Measurements from ENCODE around the gene VTI1A. TPM values are rescaled to one million over a fixed set of nuclear protein-coding genes. Genes with fewer than 3 reads are reported as not detected.

Gene VTI1A
- total and polyA plus RNA-seq, 2 of the 13 experiments (the other 11 are each of a cell fraction or from before 2014, with no cell fraction given) = 11.7 to 32.7 TPM

- TF ChIP-seq ZNF18 (CRISPR knock-in tag; IDR thresholded peaks at IDR 0.05; ENCODE audit: insufficient replicate concordance) = no peak
- TF ChIP-seq TEAD3 (CRISPR knock-in tag; optimal IDR thresholded peaks at IDR 0.05; ENCODE audit: borderline replicate concordance) = peak; percentile 22
- TF ChIP-seq ZBTB7B (CRISPR knock-in tag; IDR thresholded peaks at IDR 0.05) = 0 out of 2 replicates have a peak, but pooled peaks have one; percentile 35
- no peak for TF ChIP-seq GABPA (IDR thresholded peaks at IDR 0.05; ENCODE audit: low read depth, low read length)
- TF ChIP-seq GABPA (CRISPR knock-in tag; IDR thresholded peaks at IDR 0.05; ENCODE audit: low read depth) = peak; percentile 50; the same call in 1 of the 2 replicates
- no peak for TF ChIP-seq ZNF143 (CRISPR knock-in tag; IDR thresholded peaks at IDR 0.05)
- no peak for TF ChIP-seq ZNF235 (CRISPR knock-in tag; IDR thresholded peaks at IDR 0.05; ENCODE audit: borderline replicate concordance)
- 0 out of 2 replicates have a peak, but pooled peaks have one; percentile 19 for TF ChIP-seq KDM1A (CRISPR knock-in tag; IDR thresholded peaks at IDR 0.05)
- TF ChIP-seq THRA (CRISPR knock-in tag; IDR thresholded peaks at IDR 0.05; ENCODE audit: borderline replicate concordance) = peak; percentile 25; the same call in 1 of the 2 replicates
- TF ChIP-seq NFE2 (CRISPR knock-in tag; IDR thresholded peaks at IDR 0.05) = no peak
- TF ChIP-seq ZNF768 (CRISPR knock-in tag; IDR thresholded peaks at IDR 0.05) = peak; percentile 62; the same call in 1 of the 2 replicates
- no peak for TF ChIP-seq ZNF839 (CRISPR knock-in tag; IDR thresholded peaks at IDR 0.05; ENCODE audit: borderline replicate concordance)
- TF ChIP-seq ZNF720 (CRISPR knock-in tag; IDR thresholded peaks at IDR 0.05) = no peak
These were observed 374.6 kb downstream of the VTI1A start (continued) for GRCh38 chr10:112821663-112822062.

Data from HepG2 (cell line).